ENCODE results near the gene NKG7. TPM values are rescaled to one million over a fixed set of nuclear protein-coding genes. Genes with fewer than 3 reads are reported as not detected.
"Not testable (repeated sequence)": the region's sequence is repeated elsewhere in the genome, so short reads cannot be mapped to it uniquely, and the experiment has no call there.

Gene NKG7
- total RNA-seq (2021) (not detected in 2 replicates), Bru-seq, nascent RNA (not detected), BruChase-seq, experiment 1, labeled RNA remaining after a 2-hour chase (not detected), BruChase-seq, experiment 2, labeled RNA remaining after a 6-hour chase (not detected)
- long read RNA-seq: 0 reads

- Histone ChIP-seq H3K27ac (no peak within 1 kb of the TSS), H3K79me2 (ENCODE audit: low read depth) (no peaks in the 10 kb centered on the region), H3K9me3 (ENCODE audit: insufficient read depth, low read depth) (no peaks in the 10 kb centered on the region), H3F3A (ENCODE audit: insufficient read depth, low read depth) (no peaks in the 10 kb centered on the region), H3K27me3 (ENCODE audit: insufficient read depth, low read depth) (peaks cover 39% of the 10 kb centered on the region), H2AFZ (no peak within 1 kb of the TSS), H3K4me2 (no peak within 1 kb of the TSS), H3K9me2 (ENCODE audit: insufficient read depth) (no peaks in the 10 kb centered on the region), H3K36me3 (ENCODE audit: low read depth) (no peaks in the 10 kb centered on the region), H3K4me1 (replicated peaks; ENCODE audit: insufficient read depth) (peaks cover 5% of the 10 kb centered on the region; the same call in 1 of the 2 replicates), H4K20me1 (ENCODE audit: insufficient read depth) (no peaks in the 10 kb centered on the region), H3K4me3 (no peak within 1 kb of the TSS)
- ChIA-PET CTCF (no interaction called here), POLR2A (ENCODE audit: unreplicated experiment) (no interaction called here)
- intact Hi-C loops (cut with micrococcal nuclease; ENCODE audit: unreplicated experiment): no loop called here
- BruUV-seq (replicated peaks): no TSS peak
- no peak for DNase-seq
- no peak for TF ChIP-seq EZH2 (IDR thresholded peaks at IDR 0.05; ENCODE audit: low read depth)
- no peak for TF ChIP-seq CTCF (conservative IDR thresholded peaks at IDR 0.05)
These were observed at the start of gene NKG7 for GRCh38 chr19:51372649-51373504. Gene NKG7, minus strand, starts transcription at chr19:51372654. Its CDS starts 119 bp downstream, at chr19:51372535.

- TF ChIP-seq EZH2 (IDR thresholded peaks at IDR 0.05; ENCODE audit: low read depth) (no peak), CTCF (conservative IDR thresholded peaks at IDR 0.05) (peak; percentile 100)
- Histone ChIP-seq H3K27me3 (ENCODE audit: insufficient read depth, low read depth) (peaks cover 40% of the 10 kb centered on the region), H3K9me2 (ENCODE audit: insufficient read depth) (no peaks in the 10 kb centered on the region), H3K36me3 (ENCODE audit: low read depth) (no peaks in the 10 kb centered on the region), H3F3A (ENCODE audit: insufficient read depth, low read depth) (no peaks in the 10 kb centered on the region), H3K9me3 (ENCODE audit: insufficient read depth, low read depth) (no peaks in the 10 kb centered on the region), H3K27ac (no peak overlapping the region), H3K4me1 (replicated peaks; ENCODE audit: insufficient read depth) (no peaks in the 10 kb centered on the region), H4K20me1 (ENCODE audit: insufficient read depth) (no peaks in the 10 kb centered on the region; the same call in 1 of the 2 replicates), H3K4me3 (no peak overlapping the region), H3K79me2 (ENCODE audit: low read depth) (no peaks in the 10 kb centered on the region), H2AFZ (no peak overlapping the region), H3K4me2 (no peak overlapping the region)
- CTCF ChIA-PET: interaction anchor here (0.5 to 1.5 kb wide), 3 partner anchors 59 to 1164 kb away, joined by 3 to 5 read pairs (median 4); no protein-coding TSS in a partner anchor
- BruUV-seq (replicated peaks): no TSS peak
- intact Hi-C loops (cut with micrococcal nuclease; ENCODE audit: unreplicated experiment): loop anchor here (5.0 to 10.0 kb wide), 2 partner anchors 233 to 355 kb away; no protein-coding TSS in a partner anchor
- peak; percentile 56 to 87 for DNase-seq
- POLR2A ChIA-PET (ENCODE audit: unreplicated experiment): no interaction called here
These were observed 49.6 kb upstream of the NKG7 start for GRCh38 chr19:51422053-51422448.

- Histone ChIP-seq H3K4me1 (replicated peaks; ENCODE audit: insufficient read depth) (no peaks in the 10 kb centered on the region), H3K9me3 (ENCODE audit: insufficient read depth, low read depth) (no peaks in the 10 kb centered on the region), H3K4me3 (no peak overlapping the region), H3F3A (ENCODE audit: insufficient read depth, low read depth) (no peaks in the 10 kb centered on the region), H3K36me3 (ENCODE audit: low read depth) (no peaks in the 10 kb centered on the region), H3K27me3 (ENCODE audit: insufficient read depth, low read depth) (peaks cover 42% of the 10 kb centered on the region), H3K27ac (no peak overlapping the region), H3K9me2 (ENCODE audit: insufficient read depth) (no peaks in the 10 kb centered on the region), H2AFZ (no peak overlapping the region), H4K20me1 (ENCODE audit: insufficient read depth) (no peaks in the 10 kb centered on the region; the same call in 1 of the 2 replicates), H3K79me2 (ENCODE audit: low read depth) (no peaks in the 10 kb centered on the region), H3K4me2 (no peak overlapping the region)
- intact Hi-C loops (cut with micrococcal nuclease; ENCODE audit: unreplicated experiment): loop anchor here (5.0 to 10.0 kb wide), 2 partner anchors 233 to 356 kb away; no protein-coding TSS in a partner anchor
- DNase-seq: no peak
- no TSS peak for BruUV-seq (replicated peaks)
- TF ChIP-seq EZH2 (IDR thresholded peaks at IDR 0.05; ENCODE audit: low read depth): no peak
- TF ChIP-seq CTCF (conservative IDR thresholded peaks at IDR 0.05): no peak
- ChIA-PET POLR2A (ENCODE audit: unreplicated experiment) (no interaction called here), CTCF (interaction anchor here (0.5 to 1.5 kb wide), 6 partner anchors 18 to 1272 kb away, joined by 3 to 5 read pairs (median 3); no protein-coding TSS in a partner anchor)
These were observed 49.0 kb upstream of the NKG7 start for GRCh38 chr19:51421229-51422052.

- CTCF ChIA-PET: interaction anchor here (0.5 to 0.7 kb wide), 4 partner anchors 19 to 1273 kb away, joined by 3 to 13 read pairs (median 6); no protein-coding TSS in a partner anchor
- H3F3A ChIP-seq (ENCODE audit: insufficient read depth, low read depth); H4K20me1 ChIP-seq (ENCODE audit: insufficient read depth); H3K36me3 ChIP-seq (ENCODE audit: low read depth); DNase-seq; H3K27ac ChIP-seq; POLR2A ChIA-PET (ENCODE audit: unreplicated experiment); H3K79me2 ChIP-seq (ENCODE audit: low read depth); H2AFZ ChIP-seq; H3K9me3 ChIP-seq (ENCODE audit: insufficient read depth, low read depth); BruUV-seq (replicated peaks); H3K9me2 ChIP-seq (ENCODE audit: insufficient read depth); H3K4me2 ChIP-seq; H3K4me3 ChIP-seq; H3K4me1 ChIP-seq (replicated peaks; ENCODE audit: insufficient read depth): not testable (repeated sequence)
- intact Hi-C loops (cut with micrococcal nuclease; ENCODE audit: unreplicated experiment): loop anchor here (5.0 to 10.0 kb wide), 2 partner anchors 234 to 357 kb away; no protein-coding TSS in a partner anchor
- H3K27me3 ChIP-seq (ENCODE audit: insufficient read depth, low read depth): peaks cover 42% of the 10 kb centered on the region
These were observed 48.1 kb upstream of the NKG7 start for GRCh38 chr19:51420511-51420910.
